Astrocyte (in vitro differentiated cells and primary cell): Measurements from ENCODE around the gene FCN2. TPM values are rescaled to one million over a fixed set of nuclear protein-coding genes. Genes with fewer than 3 reads are reported as not detected.

Experiments
- DNase-seq: peaks from one replicate; pipeline ENCODE4 v3.0.0-alpha.2; 2010; ENCODE audit warnings: low read depth
- FAIRE-seq: peaks from 2 replicates; lab custom pipeline; 2011; peaks lifted over from hg19 to GRCh38; lab: Jason Lieb, UNC
- H2AFZ ChIP-seq: 2 replicates; pipeline ENCODE4 v1.6.0; 2012; ENCODE audit warnings: low read depth, low read length, inconsistent platforms
- H3K27ac ChIP-seq: 2 replicates; pipeline ENCODE4 v1.5.1; 2011; ENCODE audit warnings: low read depth, low read length, inconsistent platforms
- H3K27me3 ChIP-seq: 2 replicates; pipeline ENCODE4 v1.6.0; 2011; ENCODE audit warnings: low read length, inconsistent platforms; ENCODE audit not compliant: insufficient read depth
- H3K36me3 ChIP-seq: 2 replicates; pipeline ENCODE4 v1.5.1; 2011; ENCODE audit warnings: low read length, inconsistent platforms; ENCODE audit not compliant: insufficient read depth
- H3K4me1 ChIP-seq: 2 replicates; pipeline ENCODE4 v1.5.1; 2011; ENCODE audit warnings: low read length, inconsistent platforms; ENCODE audit not compliant: insufficient read depth
- H3K4me2 ChIP-seq: 2 replicates; pipeline ENCODE4 v1.6.0; 2012; ENCODE audit warnings: low read length, inconsistent platforms
- H3K4me3 ChIP-seq: 2 replicates; pipeline ENCODE4 v1.5.1; 2011; ENCODE audit warnings: low read depth, mild to moderate bottlenecking, low read length, inconsistent platforms; ENCODE audit not compliant: insufficient read depth
- H3K79me2 ChIP-seq: 2 replicates; pipeline ENCODE4 v1.6.0; 2012; ENCODE audit warnings: mild to moderate bottlenecking, low read length, inconsistent platforms; ENCODE audit not compliant: insufficient read depth
- H3K9ac ChIP-seq: 2 replicates; pipeline ENCODE4 v1.6.0; 2012; ENCODE audit warnings: mild to moderate bottlenecking, low read length, inconsistent platforms
- H3K9me3 ChIP-seq: 2 replicates; pipeline ENCODE4 v1.5.1; 2012; ENCODE audit warnings: low read depth, mild to moderate bottlenecking, low read length, inconsistent platforms; ENCODE audit not compliant: insufficient read depth
- H4K20me1 ChIP-seq: 2 replicates; pipeline ENCODE4 v1.6.0; 2012; ENCODE audit warnings: low read length, inconsistent platforms; ENCODE audit not compliant: insufficient read depth
- H3K27ac Mint-ChIP-seq: one replicate; pipeline ENCODE4 v1.8.0; 2021; ENCODE audit warnings: mild to moderate bottlenecking, mixed read lengths; ENCODE audit not compliant: unreplicated experiment
- H3K27me3 Mint-ChIP-seq: one replicate; pipeline ENCODE4 v1.8.0; 2021; ENCODE audit warnings: low read depth, mixed read lengths; ENCODE audit not compliant: unreplicated experiment
- H3K36me3 Mint-ChIP-seq: one replicate; pipeline ENCODE4 v1.8.0; 2021; ENCODE audit warnings: low read depth, mixed read lengths; ENCODE audit not compliant: unreplicated experiment
- H3K4me1 Mint-ChIP-seq: one replicate; pipeline ENCODE4 v1.8.0; 2021; ENCODE audit warnings: low read depth, mixed read lengths; ENCODE audit not compliant: unreplicated experiment
- H3K4me3 Mint-ChIP-seq: one replicate; pipeline ENCODE4 v1.8.0; 2021; ENCODE audit warnings: mild to moderate bottlenecking, moderate library complexity, mixed read lengths; ENCODE audit not compliant: unreplicated experiment
- H3K9me3 Mint-ChIP-seq: one replicate; pipeline ENCODE4 v1.8.0; 2021; ENCODE audit warnings: mild to moderate bottlenecking, mixed read lengths; ENCODE audit not compliant: unreplicated experiment
- CTCF ChIP-seq: IDR thresholded peaks from 2 replicates; pipeline ENCODE4 v1.5.1; 2011; ENCODE audit warnings: low read depth, mild to moderate bottlenecking, inconsistent platforms, low read length, moderate library complexity; ENCODE audit not compliant: insufficient read depth
- EZH2 ChIP-seq: IDR thresholded peaks from 2 replicates; pipeline ENCODE4 v1.6.1; 2012; ENCODE audit warnings: mild to moderate bottlenecking, low read length, inconsistent platforms; ENCODE audit not compliant: insufficient read depth
- total RNA-seq: library from RNA; stranded (reverse); gene quantifications from 2 replicates; pipeline ENCODE4 v1.2.1, GENCODE V29; 2021

FCN2 gene
- total RNA-seq, 1 donor from 2014 or later = not detected

GRCh38 chr9:134925011-134925511, 44.5 kb downstream of the FCN2 start:
- H3K9me3 Mint-ChIP-seq = peaks cover 3% of the 10 kb centered on the region
- TF ChIP-seq CTCF (no peak), EZH2 (no peak)
- H3K27me3 Mint-ChIP-seq = peaks cover 45% of the 10 kb centered on the region
- Histone ChIP-seq H3K4me3 (no peak overlapping the region), H3K9me3 (no peaks in the 10 kb centered on the region), H3K27ac (no peak overlapping the region), H3K36me3 (no peaks in the 10 kb centered on the region), H3K4me1 (no peaks in the 10 kb centered on the region), H3K4me2 (no peak overlapping the region), H3K9ac (no peak overlapping the region), H3K27me3 (peaks cover 2% of the 10 kb centered on the region), H3K79me2 (no peaks in the 10 kb centered on the region), H4K20me1 (no peaks in the 10 kb centered on the region), H2AFZ (no peak overlapping the region)
- DNase-seq (no peak), FAIRE-seq (no peak)
- H3K4me3 Mint-ChIP-seq = no peak overlapping the region
- H3K4me1 Mint-ChIP-seq = no peaks in the 10 kb centered on the region
- H3K36me3 Mint-ChIP-seq = no peaks in the 10 kb centered on the region
- no peak overlapping the region for H3K27ac Mint-ChIP-seq

- H3K79me2 ChIP-seq = no peaks in the 10 kb centered on the region
- H3K9ac ChIP-seq = no peak overlapping the region
- Mint-ChIP-seq H3K4me1 (no peaks in the 10 kb centered on the region), H3K4me3 (no peak overlapping the region), H3K9me3 (peaks cover 3% of the 10 kb centered on the region), H3K27me3 (peaks cover 55% of the 10 kb centered on the region), H3K27ac (no peak overlapping the region), H3K36me3 (no peaks in the 10 kb centered on the region)
- no peaks in the 10 kb centered on the region for H3K27me3 ChIP-seq
- no peak for TF ChIP-seq EZH2
- no peak for TF ChIP-seq CTCF
- DNase-seq = no peak
- no peak overlapping the region for H2AFZ ChIP-seq
- H3K27ac ChIP-seq = no peak overlapping the region
- H4K20me1 ChIP-seq = no peaks in the 10 kb centered on the region
- H3K4me3 ChIP-seq = no peak overlapping the region
- no peaks in the 10 kb centered on the region for H3K36me3 ChIP-seq
- H3K9me3 ChIP-seq = no peaks in the 10 kb centered on the region
- no peak for FAIRE-seq
- H3K4me2 ChIP-seq = no peak overlapping the region
- H3K4me1 ChIP-seq = no peaks in the 10 kb centered on the region
Measured at GRCh38 chr9:134928436-134929192, 48.0 kb downstream of the FCN2 start.
